ENCODE measurements around the gene SPAG6. TPM values are rescaled to one million over a fixed set of nuclear protein-coding genes. Genes with fewer than 3 reads are reported as not detected.

The SPAG6 gene
- total RNA-seq, 1 experiment from 2014 or later, result not detected

GRCh38 chr10:22372298-22372697, 27.0 kb downstream of the SPAG6 start:
- no peak for DNase-seq
- CTCF ChIA-PET, result interaction anchor here (0.6 kb wide), 1 partner anchor 502 kb away, joined by 4 read pairs; no protein-coding TSS in a partner anchor
- Mint-ChIP-seq H3K4me3 (ENCODE audit: low read depth, unreplicated experiment) (no peak overlapping the region), H3K36me3 (ENCODE audit: insufficient read depth, unreplicated experiment) (no peaks in the 10 kb centered on the region), H3K9me3 (ENCODE audit: low read depth, unreplicated experiment) (no peaks in the 10 kb centered on the region), H3K4me1 (ENCODE audit: low read depth, unreplicated experiment) (no peaks in the 10 kb centered on the region), H3K27ac (ENCODE audit: unreplicated experiment) (no peak overlapping the region), H3K27me3 (ENCODE audit: unreplicated experiment) (no peaks in the 10 kb centered on the region)
- intact Hi-C loops (cut with micrococcal nuclease; ENCODE audit: unreplicated experiment), result no loop called here
- TF ChIP-seq CTCF (IDR thresholded peaks at IDR 0.05; ENCODE audit: unreplicated experiment), result no peak
- no TSS peak for BruUV-seq (replicated peaks)

- H3K27ac Mint-ChIP-seq (ENCODE audit: unreplicated experiment), result no peak overlapping the region
- intact Hi-C loops (cut with micrococcal nuclease; ENCODE audit: unreplicated experiment), result no loop called here
- no peaks in the 10 kb centered on the region for H3K27me3 Mint-ChIP-seq (ENCODE audit: unreplicated experiment)
- no peaks in the 10 kb centered on the region for H3K9me3 Mint-ChIP-seq (ENCODE audit: low read depth, unreplicated experiment)
- no peaks in the 10 kb centered on the region for H3K36me3 Mint-ChIP-seq (ENCODE audit: insufficient read depth, unreplicated experiment)
- no peak overlapping the region for H3K4me3 Mint-ChIP-seq (ENCODE audit: low read depth, unreplicated experiment)
- no peak for DNase-seq
- H3K4me1 Mint-ChIP-seq (ENCODE audit: low read depth, unreplicated experiment), result no peaks in the 10 kb centered on the region
- BruUV-seq (replicated peaks), result no TSS peak
- CTCF ChIA-PET, result interaction anchor here (0.6 kb wide), 1 partner anchor 502 kb away, joined by 4 read pairs; no protein-coding TSS in a partner anchor
- TF ChIP-seq CTCF (IDR thresholded peaks at IDR 0.05; ENCODE audit: unreplicated experiment), result no peak
Observed at GRCh38 chr10:22372917-22373316, 27.6 kb downstream of the SPAG6 start.

GRCh38 chr10:22374489-22375126, 29.3 kb downstream of the SPAG6 start:
- no peak overlapping the region for H3K27ac Mint-ChIP-seq (ENCODE audit: unreplicated experiment)

GRCh38 chr10:22379059-22379458, 33.8 kb downstream of the SPAG6 start:
- H3K9me3 Mint-ChIP-seq (ENCODE audit: low read depth, unreplicated experiment), result no peaks in the 10 kb centered on the region
- intact Hi-C loops (cut with micrococcal nuclease; ENCODE audit: unreplicated experiment), result no loop called here
- H3K27me3 Mint-ChIP-seq (ENCODE audit: unreplicated experiment), result no peaks in the 10 kb centered on the region
- no peaks in the 10 kb centered on the region for H3K36me3 Mint-ChIP-seq (ENCODE audit: insufficient read depth, unreplicated experiment)
- no TSS peak for BruUV-seq (replicated peaks)
- no peak for TF ChIP-seq CTCF (IDR thresholded peaks at IDR 0.05; ENCODE audit: unreplicated experiment)
- no peaks in the 10 kb centered on the region for H3K4me1 Mint-ChIP-seq (ENCODE audit: low read depth, unreplicated experiment)
- CTCF ChIA-PET, result no interaction called here
- H3K27ac Mint-ChIP-seq (ENCODE audit: unreplicated experiment), result no peak overlapping the region
- no peak for DNase-seq
- no peak overlapping the region for H3K4me3 Mint-ChIP-seq (ENCODE audit: low read depth, unreplicated experiment)

More at GRCh38 chr10:22374489-22375126, 29.3 kb downstream of the SPAG6 start:
- intact Hi-C loops (cut with micrococcal nuclease; ENCODE audit: unreplicated experiment), result no loop called here
- TF ChIP-seq CTCF (IDR thresholded peaks at IDR 0.05; ENCODE audit: unreplicated experiment), result no peak
- CTCF ChIA-PET, result interaction anchor here (0.7 kb wide), 1 partner anchor 1027 kb away, joined by 3 read pairs; no protein-coding TSS in a partner anchor
- Mint-ChIP-seq H3K4me1 (ENCODE audit: low read depth, unreplicated experiment) (no peaks in the 10 kb centered on the region), H3K36me3 (ENCODE audit: insufficient read depth, unreplicated experiment) (no peaks in the 10 kb centered on the region), H3K9me3 (ENCODE audit: low read depth, unreplicated experiment) (no peaks in the 10 kb centered on the region), H3K27me3 (ENCODE audit: unreplicated experiment) (no peaks in the 10 kb centered on the region), H3K4me3 (ENCODE audit: low read depth, unreplicated experiment) (no peak overlapping the region)
- DNase-seq, result no peak
- BruUV-seq (replicated peaks), result no TSS peak

Data from Calu3 (cell line).